ENCODE measurements around the gene HYAL2. TPM values are rescaled to one million over a fixed set of nuclear protein-coding genes. Genes with fewer than 3 reads are reported as not detected.
A peak's percentile ranks its signal among the peaks of the same experiment; 100 is the strongest.

HYAL2 gene
- polyA plus RNA-seq, 2 of the 4 experiments (the other 2 are of a cell fraction): 24.5 to 31.0 TPM

GRCh38 chr3:50316657-50317242, 5.8 kb downstream of the HYAL2 start:
- TF ChIP-seq FOSL2 (IDR thresholded peaks at IDR 0.05): no peak
- TF ChIP-seq FOSL2 (CRISPR knock-in tag; IDR thresholded peaks at IDR 0.05): peak; percentile 88
- no peak for TF ChIP-seq RCOR1 (IDR thresholded peaks at IDR 0.05; ENCODE audit: low read depth, low read length)
- peak overlapping the region; percentile 39 to 78; a peak in 4 of 6 replicates for H3K27ac ChIP-seq
- FAIRE-seq: no peak
- no peaks in the 10 kb centered on the region for H3K9me3 ChIP-seq
- ChIA-PET CTCF (no interaction called here), POLR2A (interaction anchor here (1.3 kb wide), 1 partner anchor 20 kb away, joined by 4 read pairs; no protein-coding TSS in a partner anchor)
- no peak overlapping the region for H3K4me3 ChIP-seq
- H3K4me2 ChIP-seq: peak overlapping the region; percentile 66
- WGBS (ENCODE audit: missing lambda C conversion rate): 9% methylated on average over 8 of the region's 9 CpGs
- peaks cover 26% of the 10 kb centered on the region for H3K4me1 ChIP-seq
- DNase-seq (ENCODE audit: low read depth in 1 of 2, low spot score in 1 of 2): peak in 1 of 2 experiments; percentile 73
- peak; percentile 55 to 62 for ATAC-seq

GRCh38 chr3:50314816-50315215, 7.7 kb downstream of the HYAL2 start:
- TF ChIP-seq FOSL2 (IDR thresholded peaks at IDR 0.05) (no peak), FOSL2 (CRISPR knock-in tag; IDR thresholded peaks at IDR 0.05) (no peak), SMC3 (IDR thresholded peaks at IDR 0.05) (no peak), USF2 (IDR thresholded peaks at IDR 0.05) (no peak), TP53 (CRISPR knock-in tag; IDR thresholded peaks at IDR 0.05) (no peak), ZSCAN20 (CRISPR knock-in tag; IDR thresholded peaks at IDR 0.05) (no peak), JUN (IDR thresholded peaks at IDR 0.05) (no peak), NPAS2 (CRISPR knock-in tag; IDR thresholded peaks at IDR 0.05; ENCODE audit: borderline replicate concordance) (no peak), POLR2A (IDR thresholded peaks at IDR 0.05; ENCODE audit: low read length) (no peak), ZC3H11A (IDR thresholded peaks at IDR 0.05) (no peak), EHF (CRISPR knock-in tag; IDR thresholded peaks at IDR 0.05) (no peak), CHD4 (IDR thresholded peaks at IDR 0.05; ENCODE audit: borderline replicate concordance) (no peak), EHMT2 (IDR thresholded peaks at IDR 0.05; ENCODE audit: low read depth) (no peak), HDAC2 (IDR thresholded peaks at IDR 0.05) (no peak), CEBPB (IDR thresholded peaks at IDR 0.05) (no peak), CTCF (IDR thresholded peaks at IDR 0.05) (no peak), MYC (IDR thresholded peaks at IDR 0.05; ENCODE audit: borderline replicate concordance, low read length) (no peak), CBX2 (IDR thresholded peaks at IDR 0.05; ENCODE audit: borderline replicate concordance, low read depth) (no peak), MAZ (IDR thresholded peaks at IDR 0.05; ENCODE audit: borderline replicate concordance, low read depth, low read length) (no peak)
- POLR2A ChIA-PET: interaction anchor here (0.7 to 0.8 kb wide), 2 partner anchors 22 to 23 kb away, joined by 3 read pairs; partner anchors contain the start of gene IFRD2
- no peak for FAIRE-seq
- Histone ChIP-seq H3K9me3 (no peaks in the 10 kb centered on the region), H3K4me3 (no peak overlapping the region), H3K4me2 (no peak overlapping the region), H3K4me1 (peaks cover 21% of the 10 kb centered on the region), H3K27ac (no peak overlapping the region)
- 92% methylated on average over 4 of the region's 4 CpGs for WGBS (ENCODE audit: missing lambda C conversion rate)
- no peak for DNase-seq (ENCODE audit: low read depth in 1 of 2, low spot score in 1 of 2)
- ATAC-seq: no peak
- CTCF ChIA-PET: interaction anchor here (0.6 to 2.8 kb wide), 5 partner anchors 10 to 15 kb away, joined by 3 to 17 read pairs (median 3); partner anchors contain the start of genes HYAL3, NAA80 and TUSC2

- Histone ChIP-seq H3K4me3 (no peak overlapping the region), H3K27ac (no peak overlapping the region), H3K4me2 (no peak overlapping the region), H3K9me3 (no peaks in the 10 kb centered on the region), H3K4me1 (peaks cover 25% of the 10 kb centered on the region)
- FAIRE-seq (no peak), ATAC-seq (no peak), DNase-seq (ENCODE audit: low read depth in 1 of 2, low spot score in 1 of 2) (no peak)
- WGBS (ENCODE audit: missing lambda C conversion rate): 96% methylated on average over 3 of the region's 3 CpGs
- POLR2A ChIA-PET: interaction anchor here (0.7 kb wide), 1 partner anchor 22 kb away, joined by 3 read pairs; the partner anchor contains the start of gene IFRD2
- CTCF ChIA-PET: interaction anchor here (0.6 to 2.8 kb wide), 3 partner anchors 10 to 14 kb away, joined by 3 to 17 read pairs (median 8); partner anchors contain the start of genes HYAL3, NAA80 and TUSC2
- TF ChIP-seq GATA3 (IDR thresholded peaks at IDR 0.05; ENCODE audit: borderline replicate concordance) (no peak), EHF (CRISPR knock-in tag; IDR thresholded peaks at IDR 0.05) (no peak), JUN (IDR thresholded peaks at IDR 0.05) (no peak), E2F6 (IDR thresholded peaks at IDR 0.05; ENCODE audit: borderline replicate concordance, low read depth) (no peak), HMGXB4 (CRISPR knock-in tag; IDR thresholded peaks at IDR 0.05; ENCODE audit: borderline replicate concordance) (no peak), JUNB (IDR thresholded peaks at IDR 0.05) (no peak), FOSL2 (IDR thresholded peaks at IDR 0.05) (no peak), FOSL2 (CRISPR knock-in tag; IDR thresholded peaks at IDR 0.05) (no peak), RNF2 (IDR thresholded peaks at IDR 0.05; ENCODE audit: borderline replicate concordance, low read depth) (no peak), CHD4 (IDR thresholded peaks at IDR 0.05; ENCODE audit: borderline replicate concordance) (no peak), POLR2AphosphoS2 (conservative IDR thresholded peaks at IDR 0.05; ENCODE audit: low read length) (no peak), FOXS1 (CRISPR knock-in tag; IDR thresholded peaks at IDR 0.05) (no peak), CHD2 (IDR thresholded peaks at IDR 0.05; ENCODE audit: low read length, partially characterized antibody) (no peak), HES2 (IDR thresholded peaks at IDR 0.05) (no peak), RFX5 (IDR thresholded peaks at IDR 0.05) (no peak)
These were observed 8.2 kb downstream of the HYAL2 start for GRCh38 chr3:50314342-50314741.

All from A549 (cell line).